Coronary artery (tissue), 2 donors: ENCODE results near the gene ATP2C1.

Experiments used
- DNase-seq: peaks from one replicate; pipeline ENCODE4 v3.0.0-alpha.2; 2017; ENCODE audit warnings: low spot score
- H3K27ac ChIP-seq, 2 donors: fragments of 200-600 bp; sonication (generic); one replicate each; pipeline ENCODE4 v1.5.1; 2016 to 2019
- H3K4me3 ChIP-seq: fragments of 200-600 bp; sonication (generic); 2 replicates; pipeline ENCODE4 v1.5.1; 2016; ENCODE audit warnings: mild to moderate bottlenecking, moderate library complexity
- CTCF ChIP-seq: fragments of 200-600 bp; sonication (generic); IDR thresholded peaks from one replicate; pipeline ENCODE4 v1.5.1; 2019; ENCODE audit warnings: antibody characterized with exemption

The ATP2C1 gene

DNA sequence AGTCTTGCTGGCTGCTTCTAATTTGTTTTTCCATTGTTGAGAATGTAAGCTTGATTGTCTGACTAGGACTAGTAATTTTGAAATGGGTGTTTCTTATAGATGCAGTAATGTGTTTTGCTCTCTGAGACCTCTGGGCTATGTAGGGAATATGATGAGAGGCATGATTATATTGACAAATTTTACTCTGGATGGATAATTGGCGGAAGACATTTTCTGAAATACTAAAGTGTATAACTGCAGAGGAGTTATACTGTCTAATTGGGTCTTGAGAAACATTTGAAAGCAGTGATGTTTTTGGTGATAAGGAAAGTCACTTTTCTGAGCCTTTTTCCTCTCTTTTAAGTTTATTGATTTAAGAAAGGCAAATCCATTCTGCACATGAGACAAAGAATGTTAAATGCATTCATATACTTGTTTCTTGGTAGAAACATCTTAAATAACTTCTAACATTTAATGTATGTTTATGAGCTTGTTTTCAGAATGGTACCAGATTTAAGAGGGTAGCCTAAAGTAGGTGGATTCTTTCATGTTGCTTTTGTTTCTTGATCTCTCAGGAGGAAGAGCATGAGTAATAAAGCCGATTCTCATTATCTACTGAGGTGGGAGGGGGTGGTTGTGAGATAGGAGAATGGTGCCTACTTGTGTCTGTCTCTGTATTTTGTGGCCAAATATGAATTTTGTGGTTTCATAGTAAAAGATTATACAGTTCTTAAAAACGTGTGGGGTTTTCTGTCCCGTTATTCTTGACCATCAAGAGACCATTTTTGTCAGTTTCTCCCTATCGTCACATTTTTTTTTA, 2.0 kb downstream of the ATP2C1 start:
- TF ChIP-seq CTCF: no peak
- peak overlapping the region; percentile 74 for H3K4me3 ChIP-seq
- DNase-seq: no peak
- no peak overlapping the region for H3K27ac ChIP-seq

DNA sequence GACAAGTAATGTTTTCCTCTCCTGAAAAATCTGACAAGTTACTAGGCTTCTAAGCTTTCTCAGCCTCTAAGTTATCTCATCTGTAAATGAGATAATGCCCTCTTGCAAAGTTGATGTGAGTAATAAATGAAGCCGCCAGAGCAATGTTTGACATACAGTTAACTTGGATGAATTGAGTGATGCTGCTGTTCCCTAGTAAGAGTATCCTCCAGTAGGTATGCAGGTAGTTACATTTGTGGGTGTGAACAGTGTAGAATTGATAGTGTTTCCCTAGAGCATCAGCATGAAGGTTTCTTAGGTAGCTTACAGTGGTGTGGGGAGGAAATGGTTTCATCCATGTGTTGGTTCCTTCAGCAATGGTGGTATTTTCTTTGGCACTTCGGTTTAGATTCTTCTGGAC, 3.4 kb downstream of the ATP2C1 start:
- no peak overlapping the region for H3K27ac ChIP-seq
- no peak for TF ChIP-seq CTCF
- no peak overlapping the region for H3K4me3 ChIP-seq

GRCh38 chr3:130900959-130901358, 7.1 kb downstream of the ATP2C1 start:
- no peak for TF ChIP-seq CTCF
- no peak overlapping the region for H3K4me3 ChIP-seq
- DNase-seq: no peak
- no peak overlapping the region for H3K27ac ChIP-seq

More for the DNA sequence above, 3.4 kb downstream of the ATP2C1 start:
- DNase-seq: no peak

DNA sequence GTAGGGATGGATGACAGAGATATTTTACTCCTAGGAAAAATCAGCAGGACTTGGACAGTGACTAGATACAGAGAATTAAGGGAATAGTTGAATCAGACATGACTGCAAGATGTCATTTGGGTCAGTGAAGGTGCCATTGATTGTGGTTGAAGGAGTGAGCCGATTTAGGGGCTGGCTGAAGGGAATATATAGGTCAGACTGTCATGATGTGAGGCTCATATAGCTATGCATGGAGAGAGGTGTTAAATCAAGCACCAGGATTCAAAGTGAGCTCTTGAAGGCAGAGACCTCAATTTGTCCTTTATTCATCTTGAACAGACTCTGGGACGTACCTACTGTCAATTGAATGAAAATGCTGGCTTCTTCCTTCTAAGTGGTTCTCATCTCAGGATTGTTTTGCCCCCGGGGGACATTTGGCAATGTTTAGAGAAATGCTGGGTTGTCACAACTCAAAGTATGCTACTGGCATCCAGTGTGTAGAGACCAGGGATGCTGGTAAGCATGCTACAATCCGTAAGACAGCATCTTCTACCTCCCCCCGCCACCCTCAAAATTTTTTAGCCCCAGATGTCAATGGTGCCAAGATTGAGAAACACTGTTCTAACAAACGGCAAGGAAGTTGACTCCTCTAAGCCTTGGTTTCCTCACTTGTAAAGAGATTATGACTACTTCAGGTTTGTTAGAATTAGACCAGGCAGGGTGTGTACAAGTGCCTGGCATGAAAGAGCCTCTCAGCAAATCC, 7.8 kb downstream of the ATP2C1 start:
- H3K27ac ChIP-seq: no peak overlapping the region
- no peak for DNase-seq
- TF ChIP-seq CTCF: no peak
- no peak overlapping the region for H3K4me3 ChIP-seq

DNA sequence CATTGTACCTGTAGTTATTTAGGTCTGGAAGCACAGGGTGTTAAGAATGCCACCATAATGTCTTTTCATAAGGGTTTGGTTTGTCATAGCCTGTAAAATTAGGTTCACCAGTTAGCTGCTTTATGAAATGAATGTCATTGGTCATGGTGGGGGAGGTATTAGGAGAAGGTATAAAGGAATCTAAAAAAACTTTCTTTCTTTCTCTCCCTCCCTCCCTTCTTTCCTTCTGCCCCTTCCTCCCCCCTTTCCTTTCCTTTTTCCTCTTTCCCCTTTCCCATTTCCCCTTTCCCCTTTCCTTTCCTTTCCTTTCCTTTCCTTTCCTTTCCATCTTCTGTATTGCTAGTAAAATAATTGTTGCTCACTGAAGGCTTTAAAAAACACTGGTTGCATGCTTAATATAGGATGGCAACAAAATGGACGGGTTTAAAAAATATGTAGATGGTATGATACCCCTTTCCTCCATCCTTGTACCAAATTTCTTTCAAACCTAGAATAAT, 9.6 kb downstream of the ATP2C1 start:
- Histone ChIP-seq H3K27ac (no peak overlapping the region), H3K4me3 (no peak overlapping the region)
- TF ChIP-seq CTCF: no peak
- DNase-seq: no peak

- no peak for DNase-seq
- Histone ChIP-seq H3K4me3 (no peak overlapping the region), H3K27ac (no peak overlapping the region)
- no peak for TF ChIP-seq CTCF
Measured at GRCh38 chr3:130904491-130904890, 10.6 kb downstream of the ATP2C1 start.
